Loucy (cell line): Measurements from ENCODE around the gene CDH20.

Source experiments
- CTCF ChIP-seq: fragments of 200-600 bp; sonication (generic); conservative IDR thresholded peaks from 2 replicates; pipeline ENCODE4 v1.5.1; 2014; ENCODE audit warnings: mild to moderate bottlenecking, antibody characterized with exemption, low read length
- EZH2phosphoT487 ChIP-seq: fragments of 200-600 bp; IDR thresholded peaks from 2 replicates; pipeline ENCODE4 v1.6.1; 2018; ENCODE audit warnings: antibody characterized with exemption, mild to moderate bottlenecking, moderate library complexity, borderline replicate concordance

- no peak for TF ChIP-seq CTCF
- TF ChIP-seq EZH2phosphoT487: no peak
Measured at GRCh38 chr18:61544178-61544577, 210.9 kb downstream of the CDH20 start.
